SK-N-SH treated with all-trans-retinoic acid at 6 μM for 48 hours (cell line): ENCODE data around the gene CDK5RAP2.

ENCODE experiments used
- ATAC-seq: fragments of 200-7000 bp; cut with Tn5 transposase; 3 replicates; pipeline ENCODE4 v1.9.1; 2020; ENCODE audit warnings: mild to moderate bottlenecking, moderate library complexity
- ARNTL ChIP-seq: fragments of 450-650 bp; formaldehyde crosslinking; IDR thresholded peaks from 2 replicates; pipeline ENCODE4 v1.5.0; 2020; ENCODE audit warnings: low read depth, mild to moderate bottlenecking, moderate library complexity, borderline replicate concordance
- BACH2 ChIP-seq: fragments of 250-450 bp; sonication (Bioruptor Pico); IDR thresholded peaks from 2 replicates; pipeline ENCODE4 v1.9.0; 2021; ENCODE audit warnings: mild to moderate bottlenecking, borderline replicate concordance
- CSDC2 ChIP-seq: fragments of 250-450 bp; sonication (Bioruptor Pico); IDR thresholded peaks from 2 replicates; pipeline ENCODE4 v1.5.0; 2020; ENCODE audit warnings: mild to moderate bottlenecking, moderate library complexity
- ESRRG ChIP-seq: fragments of 250-450 bp; sonication (Bioruptor Pico); IDR thresholded peaks from 2 replicates; pipeline ENCODE4 v1.6.1; 2021; ENCODE audit warnings: mild to moderate bottlenecking
- GLIS3 ChIP-seq: fragments of 250-450 bp; sonication (Bioruptor Pico); IDR thresholded peaks from 2 replicates; pipeline ENCODE4 v1.5.0; 2020; ENCODE audit warnings: mild to moderate bottlenecking, moderate library complexity
- ISL1 ChIP-seq: fragments of 250-450 bp; sonication (Bioruptor Pico); IDR thresholded peaks from 2 replicates; pipeline ENCODE4 v2.1.2; 2022; ENCODE audit warnings: mild to moderate bottlenecking, moderate library complexity
- OSR1 ChIP-seq: fragments of 250-450 bp; sonication (Bioruptor Pico); IDR thresholded peaks from 2 replicates; pipeline ENCODE4 v1.8.0; 2022; ENCODE audit warnings: moderate library complexity, mild to moderate bottlenecking, inconsistent platforms
- PPARA ChIP-seq: fragments of 250-450 bp; sonication (Bioruptor Pico); IDR thresholded peaks from 2 replicates; pipeline ENCODE4 v1.5.0; 2020; ENCODE audit warnings: mild to moderate bottlenecking, borderline replicate concordance
- RARB ChIP-seq: fragments of 250-450 bp; sonication (Bioruptor Pico); IDR thresholded peaks from 2 replicates; pipeline ENCODE4 v1.8.0; 2021; ENCODE audit warnings: mild to moderate bottlenecking, moderate library complexity
- SNAI2 ChIP-seq: fragments of 250-450 bp; sonication (Bioruptor Pico); IDR thresholded peaks from 2 replicates; pipeline ENCODE4 v1.5.0; 2020; ENCODE audit warnings: mild to moderate bottlenecking, moderate library complexity
- TCF4 ChIP-seq: fragments of 250-450 bp; sonication (Bioruptor Pico); IDR thresholded peaks from 2 replicates; pipeline ENCODE4 v1.8.0; 2021; ENCODE audit warnings: mild to moderate bottlenecking, moderate library complexity, borderline replicate concordance
- TOX ChIP-seq: fragments of 250-450 bp; sonication (Bioruptor Pico); IDR thresholded peaks from 2 replicates; pipeline ENCODE4 v1.8.0; 2021; ENCODE audit warnings: mild to moderate bottlenecking, moderate library complexity, borderline replicate concordance
- ZC3H10 ChIP-seq: fragments of 250-450 bp; sonication (Bioruptor Pico); IDR thresholded peaks from 2 replicates; pipeline ENCODE4 v1.5.1; 2021; ENCODE audit warnings: mild to moderate bottlenecking, moderate library complexity
- ZFP3 ChIP-seq: fragments of 250-450 bp; sonication (Bioruptor Pico); IDR thresholded peaks from 2 replicates; pipeline ENCODE4 v1.5.0; 2020; ENCODE audit warnings: mild to moderate bottlenecking, moderate library complexity
- ZFP30 ChIP-seq: fragments of 450-650 bp; formaldehyde crosslinking; IDR thresholded peaks from 2 replicates; pipeline ENCODE4 v1.5.0; 2022; ENCODE audit warnings: mild to moderate bottlenecking, moderate library complexity
- ZNF565 ChIP-seq: fragments of 450-650 bp; formaldehyde crosslinking; conservative IDR thresholded peaks from 2 replicates; pipeline ENCODE4 v1.5.0; 2020; ENCODE audit warnings: low read depth, mild to moderate bottlenecking, moderate library complexity
- ZNF70 ChIP-seq: fragments of 450-650 bp; formaldehyde crosslinking; IDR thresholded peaks from 2 replicates; pipeline ENCODE4 v1.5.0; 2020; ENCODE audit warnings: mild to moderate bottlenecking, moderate library complexity
- ZNF8 ChIP-seq: fragments of 450-650 bp; formaldehyde crosslinking; IDR thresholded peaks from 2 replicates; pipeline ENCODE4 v1.5.0; 2020; ENCODE audit warnings: mild to moderate bottlenecking, moderate library complexity
- TF ChIP-seq, protein P1 (sequence below): fragments of 250-450 bp; sonication (Bioruptor Pico); IDR thresholded peaks from 2 replicates; pipeline ENCODE4 v1.8.0; 2020; ENCODE audit warnings: mild to moderate bottlenecking, moderate library complexity, borderline replicate concordance
- TF ChIP-seq, protein P2 (sequence below): fragments of 250-450 bp; sonication (Bioruptor Pico); IDR thresholded peaks from 2 replicates; pipeline ENCODE4 v1.5.1; 2021; ENCODE audit warnings: mild to moderate bottlenecking, moderate library complexity
- TF ChIP-seq, protein P3 (sequence below): fragments of 250-450 bp; sonication (Bioruptor Pico); IDR thresholded peaks from 2 replicates; pipeline ENCODE4 v1.5.0; 2020; ENCODE audit warnings: mild to moderate bottlenecking, moderate library complexity
- TF ChIP-seq, protein P4 (sequence below): fragments of 250-450 bp; sonication (Bioruptor Pico); IDR thresholded peaks from 2 replicates; pipeline ENCODE4 v1.8.0; 2021; ENCODE audit warnings: low read depth, mild to moderate bottlenecking, moderate library complexity, borderline replicate concordance
- TF ChIP-seq, protein P5 (sequence below): fragments of 250-450 bp; sonication (Bioruptor Pico); IDR thresholded peaks from 2 replicates; pipeline ENCODE4 v1.5.1; 2020; ENCODE audit warnings: low read depth, mild to moderate bottlenecking, moderate library complexity

The CDK5RAP2 gene

DNA sequence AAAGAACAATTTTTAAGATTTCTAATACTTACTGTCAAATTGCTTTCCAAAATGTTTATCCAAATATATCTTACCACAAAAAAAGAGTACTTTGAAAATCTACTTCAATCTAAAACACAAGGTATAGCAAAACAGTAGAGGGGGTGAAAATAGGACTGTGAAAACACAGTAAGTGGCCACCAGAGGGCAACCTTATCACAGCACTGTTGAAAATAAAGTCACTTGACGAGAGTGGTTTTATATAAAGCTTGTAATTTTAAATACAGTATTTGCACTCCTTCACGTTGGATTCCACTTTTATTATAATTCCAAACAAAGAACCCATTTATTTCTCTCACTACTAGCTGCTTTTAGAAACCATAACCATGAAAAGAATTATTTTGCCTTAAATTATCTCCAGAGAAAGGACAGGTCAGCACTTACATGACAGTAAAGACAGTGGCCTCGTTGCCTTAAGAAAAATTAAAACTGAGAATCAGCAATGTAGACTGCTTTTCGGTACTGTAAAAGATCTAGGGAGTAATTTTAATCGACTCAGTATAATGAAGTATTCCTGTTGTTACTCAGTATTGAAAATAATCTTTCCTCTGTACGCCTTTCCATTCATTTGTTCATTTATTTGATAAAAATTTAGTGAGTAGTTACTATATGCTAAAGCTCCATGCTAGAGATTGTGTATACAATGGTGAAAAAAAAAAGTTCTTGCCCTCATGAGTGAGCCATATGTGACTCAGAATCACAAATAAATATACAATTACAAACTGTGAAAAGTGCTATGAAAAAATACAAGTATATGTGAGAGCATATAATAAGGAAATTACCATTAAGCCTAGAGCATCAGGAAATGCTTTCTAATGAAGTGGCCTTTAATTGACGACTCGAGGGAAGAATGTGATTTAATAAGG is 40.0 kb upstream of the CDK5RAP2 start:
- TF ChIP-seq OSR1 (CRISPR knock-in tag) (no peak), TOX (CRISPR knock-in tag) (no peak), PPARA (no peak), ISL1 (no peak), SNAI2 (CRISPR knock-in tag) (no peak), ESRRG (no peak), ZFP30 (CRISPR knock-in tag) (no peak), ZFP3 (CRISPR knock-in tag) (no peak), ZNF8 (CRISPR knock-in tag) (no peak), TCF4 (CRISPR knock-in tag) (no peak), BACH2 (CRISPR knock-in tag) (no peak)
- TF ChIP-seq, protein P1, sequence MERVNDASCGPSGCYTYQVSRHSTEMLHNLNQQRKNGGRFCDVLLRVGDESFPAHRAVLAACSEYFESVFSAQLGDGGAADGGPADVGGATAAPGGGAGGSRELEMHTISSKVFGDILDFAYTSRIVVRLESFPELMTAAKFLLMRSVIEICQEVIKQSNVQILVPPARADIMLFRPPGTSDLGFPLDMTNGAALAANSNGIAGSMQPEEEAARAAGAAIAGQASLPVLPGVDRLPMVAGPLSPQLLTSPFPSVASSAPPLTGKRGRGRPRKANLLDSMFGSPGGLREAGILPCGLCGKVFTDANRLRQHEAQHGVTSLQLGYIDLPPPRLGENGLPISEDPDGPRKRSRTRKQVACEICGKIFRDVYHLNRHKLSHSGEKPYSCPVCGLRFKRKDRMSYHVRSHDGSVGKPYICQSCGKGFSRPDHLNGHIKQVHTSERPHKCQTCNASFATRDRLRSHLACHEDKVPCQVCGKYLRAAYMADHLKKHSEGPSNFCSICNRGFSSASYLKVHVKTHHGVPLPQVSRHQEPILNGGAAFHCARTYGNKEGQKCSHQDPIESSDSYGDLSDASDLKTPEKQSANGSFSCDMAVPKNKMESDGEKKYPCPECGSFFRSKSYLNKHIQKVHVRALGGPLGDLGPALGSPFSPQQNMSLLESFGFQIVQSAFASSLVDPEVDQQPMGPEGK (CRISPR knock-in tag), result no peak
- TF ChIP-seq, protein P2, sequence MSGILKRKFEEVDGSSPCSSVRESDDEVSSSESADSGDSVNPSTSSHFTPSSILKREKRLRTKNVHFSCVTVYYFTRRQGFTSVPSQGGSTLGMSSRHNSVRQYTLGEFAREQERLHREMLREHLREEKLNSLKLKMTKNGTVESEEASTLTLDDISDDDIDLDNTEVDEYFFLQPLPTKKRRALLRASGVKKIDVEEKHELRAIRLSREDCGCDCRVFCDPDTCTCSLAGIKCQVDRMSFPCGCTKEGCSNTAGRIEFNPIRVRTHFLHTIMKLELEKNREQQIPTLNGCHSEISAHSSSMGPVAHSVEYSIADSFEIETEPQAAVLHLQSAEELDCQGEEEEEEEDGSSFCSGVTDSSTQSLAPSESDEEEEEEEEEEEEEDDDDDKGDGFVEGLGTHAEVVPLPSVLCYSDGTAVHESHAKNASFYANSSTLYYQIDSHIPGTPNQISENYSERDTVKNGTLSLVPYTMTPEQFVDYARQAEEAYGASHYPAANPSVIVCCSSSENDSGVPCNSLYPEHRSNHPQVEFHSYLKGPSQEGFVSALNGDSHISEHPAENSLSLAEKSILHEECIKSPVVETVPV (CRISPR knock-in tag), result no peak
- peak; percentile 97 for ATAC-seq

DNA sequence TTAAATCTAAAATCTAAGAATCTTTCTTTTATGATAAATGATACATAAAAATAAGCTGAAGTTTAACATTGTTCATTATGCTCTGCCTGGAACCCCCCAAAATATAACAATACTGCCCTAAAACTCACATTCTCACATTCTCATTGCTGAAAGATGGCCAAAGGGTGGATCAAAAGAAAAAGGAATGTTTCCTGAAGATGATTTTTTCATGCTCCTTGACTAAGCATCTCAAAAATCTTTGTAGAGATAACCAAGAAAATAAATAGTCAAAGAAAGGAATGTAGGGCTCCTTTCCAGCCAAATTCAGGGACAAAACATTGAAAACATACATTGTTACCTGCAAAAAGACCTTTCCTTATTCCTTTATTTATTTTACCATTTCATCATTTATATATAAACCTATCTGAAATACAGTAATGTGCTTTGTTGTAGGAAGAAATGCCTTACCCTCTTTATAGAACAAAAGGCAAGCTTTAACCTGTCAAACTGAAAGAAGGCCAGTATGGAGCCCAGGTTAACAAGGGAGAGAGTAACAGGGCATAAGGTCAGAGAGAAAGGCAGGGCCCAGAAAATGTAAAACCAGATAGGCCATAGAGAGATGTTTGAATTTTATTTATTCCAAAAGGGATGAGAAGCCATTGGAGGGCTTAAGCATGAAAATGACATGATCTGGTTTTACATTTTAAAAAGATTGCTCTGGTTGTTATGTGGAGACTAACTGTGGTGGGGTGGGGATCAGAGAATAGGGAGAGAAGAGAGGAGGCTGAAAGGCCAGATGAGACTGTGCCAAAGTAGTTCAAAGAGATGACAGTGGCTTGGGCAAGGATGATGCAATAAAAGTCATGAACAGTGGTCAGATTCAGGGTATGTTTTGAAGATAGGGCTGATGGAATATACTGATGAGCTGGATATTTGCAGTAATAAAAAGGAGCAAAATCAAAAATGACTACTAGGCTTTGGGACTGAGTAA is 37.3 kb upstream of the CDK5RAP2 start:
- TF ChIP-seq ZNF565 (CRISPR knock-in tag), result no peak
- no peak for TF ChIP-seq SNAI2 (CRISPR knock-in tag)
- no peak for TF ChIP-seq ZNF70 (CRISPR knock-in tag)
- TF ChIP-seq, protein P3, sequence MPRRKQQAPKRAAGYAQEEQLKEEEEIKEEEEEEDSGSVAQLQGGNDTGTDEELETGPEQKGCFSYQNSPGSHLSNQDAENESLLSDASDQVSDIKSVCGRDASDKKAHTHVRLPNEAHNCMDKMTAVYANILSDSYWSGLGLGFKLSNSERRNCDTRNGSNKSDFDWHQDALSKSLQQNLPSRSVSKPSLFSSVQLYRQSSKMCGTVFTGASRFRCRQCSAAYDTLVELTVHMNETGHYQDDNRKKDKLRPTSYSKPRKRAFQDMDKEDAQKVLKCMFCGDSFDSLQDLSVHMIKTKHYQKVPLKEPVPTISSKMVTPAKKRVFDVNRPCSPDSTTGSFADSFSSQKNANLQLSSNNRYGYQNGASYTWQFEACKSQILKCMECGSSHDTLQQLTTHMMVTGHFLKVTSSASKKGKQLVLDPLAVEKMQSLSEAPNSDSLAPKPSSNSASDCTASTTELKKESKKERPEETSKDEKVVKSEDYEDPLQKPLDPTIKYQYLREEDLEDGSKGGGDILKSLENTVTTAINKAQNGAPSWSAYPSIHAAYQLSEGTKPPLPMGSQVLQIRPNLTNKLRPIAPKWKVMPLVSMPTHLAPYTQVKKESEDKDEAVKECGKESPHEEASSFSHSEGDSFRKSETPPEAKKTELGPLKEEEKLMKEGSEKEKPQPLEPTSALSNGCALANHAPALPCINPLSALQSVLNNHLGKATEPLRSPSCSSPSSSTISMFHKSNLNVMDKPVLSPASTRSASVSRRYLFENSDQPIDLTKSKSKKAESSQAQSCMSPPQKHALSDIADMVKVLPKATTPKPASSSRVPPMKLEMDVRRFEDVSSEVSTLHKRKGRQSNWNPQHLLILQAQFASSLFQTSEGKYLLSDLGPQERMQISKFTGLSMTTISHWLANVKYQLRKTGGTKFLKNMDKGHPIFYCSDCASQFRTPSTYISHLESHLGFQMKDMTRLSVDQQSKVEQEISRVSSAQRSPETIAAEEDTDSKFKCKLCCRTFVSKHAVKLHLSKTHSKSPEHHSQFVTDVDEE, result no peak
- no peak for TF ChIP-seq GLIS3
- no peak for TF ChIP-seq ESRRG
- no peak for TF ChIP-seq CSDC2 (CRISPR knock-in tag)
- no peak for TF ChIP-seq PPARA
- TF ChIP-seq BACH2 (CRISPR knock-in tag), result no peak
- TF ChIP-seq TOX (CRISPR knock-in tag), result no peak
- TF ChIP-seq, protein P4, sequence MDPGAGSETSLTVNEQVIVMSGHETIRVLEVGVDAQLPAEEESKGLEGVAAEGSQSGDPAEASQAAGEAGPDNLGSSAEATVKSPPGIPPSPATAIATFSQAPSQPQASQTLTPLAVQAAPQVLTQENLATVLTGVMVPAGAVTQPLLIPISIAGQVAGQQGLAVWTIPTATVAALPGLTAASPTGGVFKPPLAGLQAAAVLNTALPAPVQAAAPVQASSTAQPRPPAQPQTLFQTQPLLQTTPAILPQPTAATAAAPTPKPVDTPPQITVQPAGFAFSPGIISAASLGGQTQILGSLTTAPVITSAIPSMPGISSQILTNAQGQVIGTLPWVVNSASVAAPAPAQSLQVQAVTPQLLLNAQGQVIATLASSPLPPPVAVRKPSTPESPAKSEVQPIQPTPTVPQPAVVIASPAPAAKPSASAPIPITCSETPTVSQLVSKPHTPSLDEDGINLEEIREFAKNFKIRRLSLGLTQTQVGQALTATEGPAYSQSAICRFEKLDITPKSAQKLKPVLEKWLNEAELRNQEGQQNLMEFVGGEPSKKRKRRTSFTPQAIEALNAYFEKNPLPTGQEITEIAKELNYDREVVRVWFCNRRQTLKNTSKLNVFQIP (CRISPR knock-in tag), result no peak
- TF ChIP-seq ZC3H10 (CRISPR knock-in tag), result no peak
- no peak for TF ChIP-seq OSR1 (CRISPR knock-in tag)
- TF ChIP-seq, protein P2 (CRISPR knock-in tag), result no peak
- no peak for TF ChIP-seq ZNF8 (CRISPR knock-in tag)
- TF ChIP-seq TCF4 (CRISPR knock-in tag), result no peak
- TF ChIP-seq RARB (CRISPR knock-in tag), result no peak
- no peak for TF ChIP-seq ARNTL
- TF ChIP-seq, protein P5, sequence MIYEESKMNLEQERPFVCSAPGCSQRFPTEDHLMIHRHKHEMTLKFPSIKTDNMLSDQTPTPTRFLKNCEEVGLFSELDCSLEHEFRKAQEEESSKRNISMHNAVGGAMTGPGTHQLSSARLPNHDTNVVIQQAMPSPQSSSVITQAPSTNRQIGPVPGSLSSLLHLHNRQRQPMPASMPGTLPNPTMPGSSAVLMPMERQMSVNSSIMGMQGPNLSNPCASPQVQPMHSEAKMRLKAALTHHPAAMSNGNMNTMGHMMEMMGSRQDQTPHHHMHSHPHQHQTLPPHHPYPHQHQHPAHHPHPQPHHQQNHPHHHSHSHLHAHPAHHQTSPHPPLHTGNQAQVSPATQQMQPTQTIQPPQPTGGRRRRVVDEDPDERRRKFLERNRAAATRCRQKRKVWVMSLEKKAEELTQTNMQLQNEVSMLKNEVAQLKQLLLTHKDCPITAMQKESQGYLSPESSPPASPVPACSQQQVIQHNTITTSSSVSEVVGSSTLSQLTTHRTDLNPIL, result no peak
- TF ChIP-seq ZFP3 (CRISPR knock-in tag), result no peak
- no peak for ATAC-seq
